Keratinocyte (primary cell): Measurements from ENCODE around the gene PIWIL4. TPM values are rescaled to one million over a fixed set of nuclear protein-coding genes. Genes with fewer than 3 reads are reported as not detected.

ENCODE experiments used
- DNase-seq: peaks from one replicate; pipeline ENCODE4 v3.0.0-alpha.2; 2011; ENCODE audit warnings: low read depth, missing footprints, low spot score
- FAIRE-seq: peaks from 2 replicates; lab custom pipeline; 2011; peaks lifted over from hg19 to GRCh38; lab: Jason Lieb, UNC
- H2AFZ ChIP-seq: 2 replicates; pipeline ENCODE4 v1.6.0; 2012; ENCODE audit warnings: low read length, control low read depth, inconsistent platforms; ENCODE audit not compliant: control insufficient read depth
- H3K27ac ChIP-seq: 2 replicates; pipeline ENCODE4 v1.5.1; 2011; ENCODE audit warnings: low read length; ENCODE audit not compliant: control insufficient read depth, insufficient read depth
- H3K27me3 ChIP-seq: 3 replicates; pipeline ENCODE4 v1.6.0; 2011; ENCODE audit warnings: low read length; ENCODE audit not compliant: control insufficient read depth, insufficient read depth; ENCODE audit errors: extremely low read depth
- H3K36me3 ChIP-seq, 2 experiments: 2 replicates in 1 of 2; 3 replicates in 1 of 2; pipeline ENCODE4 v1.5.1; 2011; ENCODE audit warnings: low read length in 2 of 2, mild to moderate bottlenecking in 1 of 2; ENCODE audit not compliant: control insufficient read depth in 2 of 2, insufficient read depth in 2 of 2; ENCODE audit errors: extremely low read depth in 1 of 2
- H3K4me1 ChIP-seq: 3 replicates; pipeline ENCODE4 v1.5.1; 2011; ENCODE audit warnings: low read length; ENCODE audit not compliant: control insufficient read depth, insufficient read depth; ENCODE audit errors: extremely low read depth
- H3K4me2 ChIP-seq: 3 replicates; pipeline ENCODE4 v1.6.0; 2011; ENCODE audit warnings: low read depth, low read length; ENCODE audit not compliant: control insufficient read depth, insufficient read depth; ENCODE audit errors: extremely low read depth
- H3K4me3 ChIP-seq, 3 experiments: fragments of 200-600 bp in 1 of 3; sonication (generic) in 1 of 3; 2 replicates in 2 of 3; 3 replicates in 1 of 3; pipeline ENCODE4 v1.5.1; 2011 to 2016; ENCODE audit warnings: low read length in 3 of 3, mild to moderate bottlenecking in 3 of 3, control low read depth in 2 of 3, inconsistent platforms in 1 of 3, low read depth in 1 of 3, mixed read lengths in 1 of 3, mixed run types in 1 of 3, moderate library complexity in 1 of 3; ENCODE audit not compliant: control insufficient read depth in 2 of 3, insufficient read depth in 2 of 3; ENCODE audit errors: extremely low read depth in 1 of 3
- H3K79me2 ChIP-seq: 2 replicates; pipeline ENCODE4 v1.6.0; 2012; ENCODE audit warnings: low read length; ENCODE audit not compliant: control insufficient read depth, insufficient read depth
- H3K9ac ChIP-seq: 3 replicates; pipeline ENCODE4 v1.6.0; 2011; ENCODE audit warnings: low read length; ENCODE audit not compliant: control insufficient read depth, insufficient read depth; ENCODE audit errors: extremely low read depth
- H3K9me1 ChIP-seq: 3 replicates; pipeline ENCODE4 v1.6.0; 2011; ENCODE audit warnings: low read length; ENCODE audit not compliant: control insufficient read depth, insufficient read depth; ENCODE audit errors: extremely low read depth
- H3K9me3 ChIP-seq: 2 replicates; pipeline ENCODE4 v1.5.1; 2012; ENCODE audit warnings: low read depth, low read length; ENCODE audit not compliant: control insufficient read depth
- H4K20me1 ChIP-seq: 3 replicates; pipeline ENCODE4 v1.6.0; 2011; ENCODE audit warnings: low read length; ENCODE audit not compliant: control insufficient read depth, insufficient read depth; ENCODE audit errors: extremely low read depth
- CTCF ChIP-seq, 3 experiments: IDR thresholded peaks in 1 of 3; conservative IDR thresholded peaks in 1 of 3; optimal IDR thresholded peaks in 1 of 3; 2 replicates in 2 of 3; 3 replicates in 1 of 3; pipeline versions ENCODE3 to v1.5.1; 2011; ENCODE audit warnings: low read length in 3 of 3, mild to moderate bottlenecking in 3 of 3, moderate library complexity in 2 of 3, control low read depth in 1 of 3, inconsistent platforms in 1 of 3; ENCODE audit not compliant: insufficient read depth in 2 of 3; ENCODE audit errors: extremely low read depth in 1 of 3
- EZH2 ChIP-seq: IDR thresholded peaks from one replicate; pipeline ENCODE4 v1.6.1; 2012; ENCODE audit warnings: inconsistent platforms, mild to moderate bottlenecking, low read length, moderate library complexity
- dilution Hi-C: fragments of 300-500 bp; cut with MboI; formaldehyde crosslinking; loops from one replicate; pipeline ENCODE4 v1.7.0; 2020; ENCODE audit warnings: low sequenced_read_pairs; ENCODE audit not compliant: extremely low pct_ligation_motif_present
- polyA plus RNA-seq, 5 experiments: library from polyadenylated mRNA; depleted of rRNA in 3 of 5; stranded (reverse) in 3 of 5; stranded (forward) in 1 of 5; unstranded in 1 of 5; fragments of >200 nt; gene quantifications; 1 replicate in 1 of 5; 2 replicates in 3 of 5; 3 replicates in 1 of 5; pipeline versions ENCODE4 v1.2.1 to v1.2.3, GENCODE V29; 2011 to 2012; ENCODE audit warnings: missing spikeins in 2 of 5, low read depth in 1 of 5, low replicate concordance in 1 of 5

The PIWIL4 gene
- polyA plus RNA-seq, 1 donor (not counting 4 experiments of a cell fraction or from before 2014, with no cell fraction given) = 0.14 TPM

- Histone ChIP-seq H2AFZ (no peak overlapping the region), H3K4me1 (no peaks in the 10 kb centered on the region), H3K4me2 (no peak overlapping the region), H4K20me1 (no peaks in the 10 kb centered on the region), H3K9me3 (no peaks in the 10 kb centered on the region), H3K36me3 (no peaks in the 10 kb centered on the region), H3K79me2 (no peaks in the 10 kb centered on the region), H3K27me3 (no peaks in the 10 kb centered on the region), H3K4me3 (no peak overlapping the region), H3K9me1 (no peaks in the 10 kb centered on the region), H3K27ac (no peak overlapping the region), H3K9ac (no peak overlapping the region)
- DNase-seq (no peak), FAIRE-seq (no peak)
- dilution Hi-C loops = no loop called here
- TF ChIP-seq CTCF (optimal IDR thresholded peaks at IDR 0.05 in 1 of 3, IDR thresholded peaks at IDR 0.05 in 1 of 3, conservative IDR thresholded peaks at IDR 0.05 in 1 of 3; ENCODE audit: extremely low read depth in 1 of 3, insufficient read depth in 2 of 3, low read length in 3 of 3) (no peak), EZH2 (no peak)
These were observed 37.3 kb downstream of the PIWIL4 start for GRCh38 chr11:94604482-94604881.

- dilution Hi-C loops = no loop called here
- H4K20me1 ChIP-seq = no peaks in the 10 kb centered on the region
These were observed 46.0 kb downstream of the PIWIL4 start for GRCh38 chr11:94613120-94613519.

More at GRCh38 chr11:94613120-94613519, 46.0 kb downstream of the PIWIL4 start:
- Histone ChIP-seq H2AFZ (no peak overlapping the region), H3K4me2 (no peak overlapping the region), H3K9me3 (no peaks in the 10 kb centered on the region), H3K27me3 (no peaks in the 10 kb centered on the region), H3K79me2 (no peaks in the 10 kb centered on the region), H3K27ac (no peak overlapping the region), H3K4me3 (no peak overlapping the region), H3K9me1 (no peaks in the 10 kb centered on the region), H3K36me3 (no peaks in the 10 kb centered on the region), H3K9ac (no peak overlapping the region), H3K4me1 (no peaks in the 10 kb centered on the region)
- TF ChIP-seq EZH2 = no peak
- no peak for TF ChIP-seq CTCF (optimal IDR thresholded peaks at IDR 0.05 in 1 of 3, IDR thresholded peaks at IDR 0.05 in 1 of 3, conservative IDR thresholded peaks at IDR 0.05 in 1 of 3; ENCODE audit: extremely low read depth in 1 of 3, insufficient read depth in 2 of 3, low read length in 3 of 3)
- FAIRE-seq (no peak), DNase-seq (no peak)
